ENCODE data around the gene GRK7.

- TF ChIP-seq CTCF (IDR thresholded peaks at IDR 0.05; ENCODE audit: insufficient read depth, low read depth, low read length) (no peak), EZH2 (IDR thresholded peaks at IDR 0.05; ENCODE audit: insufficient read depth, low read length) (no peak)
These were observed 39.0 kb upstream of the GRK7 start for GRCh38 chr3:141724186-141724585.
